ENCODE data around the gene LARP6. TPM values are rescaled to one million over a fixed set of nuclear protein-coding genes. Genes with fewer than 3 reads are reported as not detected.
A peak's percentile ranks its signal among the peaks of the same experiment; 100 is the strongest.

LARP6 gene
- total RNA-seq, 1 donor from 2014 or later, result 22.6 TPM

DNA sequence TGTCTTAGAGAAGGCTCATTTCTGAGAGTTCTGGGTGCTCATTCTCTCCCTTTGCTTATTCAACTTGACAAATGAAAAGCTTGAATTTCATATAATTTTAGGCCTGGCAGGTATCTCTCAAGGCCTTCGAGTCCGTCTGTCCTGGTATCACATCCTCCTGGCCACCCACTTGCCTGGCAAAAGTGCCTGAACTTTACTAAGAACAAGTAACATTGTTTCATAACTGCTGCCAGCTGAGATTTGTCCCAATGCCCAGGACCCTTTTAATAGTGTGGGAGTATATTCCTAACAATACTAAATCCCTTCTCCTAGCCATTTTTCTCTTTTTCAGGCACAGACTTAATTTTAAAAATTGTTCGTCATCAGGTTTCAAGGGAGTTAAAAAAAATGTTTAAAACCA, 18.1 kb downstream of the LARP6 start:
- H3K27ac Mint-ChIP-seq, result no peak overlapping the region
- H3K27me3 Mint-ChIP-seq, result no peaks in the 10 kb centered on the region
- DNase-seq (ENCODE audit: low spot score, unreplicated experiment), result no peak
- peaks cover 2% of the 10 kb centered on the region for H3K9me3 Mint-ChIP-seq (ENCODE audit: low read depth)
- peaks cover 9% of the 10 kb centered on the region for H3K4me1 Mint-ChIP-seq (ENCODE audit: low read depth)
- peaks cover 40% of the 10 kb centered on the region for H3K36me3 Mint-ChIP-seq (ENCODE audit: insufficient read depth)
- TF ChIP-seq, protein P1, sequence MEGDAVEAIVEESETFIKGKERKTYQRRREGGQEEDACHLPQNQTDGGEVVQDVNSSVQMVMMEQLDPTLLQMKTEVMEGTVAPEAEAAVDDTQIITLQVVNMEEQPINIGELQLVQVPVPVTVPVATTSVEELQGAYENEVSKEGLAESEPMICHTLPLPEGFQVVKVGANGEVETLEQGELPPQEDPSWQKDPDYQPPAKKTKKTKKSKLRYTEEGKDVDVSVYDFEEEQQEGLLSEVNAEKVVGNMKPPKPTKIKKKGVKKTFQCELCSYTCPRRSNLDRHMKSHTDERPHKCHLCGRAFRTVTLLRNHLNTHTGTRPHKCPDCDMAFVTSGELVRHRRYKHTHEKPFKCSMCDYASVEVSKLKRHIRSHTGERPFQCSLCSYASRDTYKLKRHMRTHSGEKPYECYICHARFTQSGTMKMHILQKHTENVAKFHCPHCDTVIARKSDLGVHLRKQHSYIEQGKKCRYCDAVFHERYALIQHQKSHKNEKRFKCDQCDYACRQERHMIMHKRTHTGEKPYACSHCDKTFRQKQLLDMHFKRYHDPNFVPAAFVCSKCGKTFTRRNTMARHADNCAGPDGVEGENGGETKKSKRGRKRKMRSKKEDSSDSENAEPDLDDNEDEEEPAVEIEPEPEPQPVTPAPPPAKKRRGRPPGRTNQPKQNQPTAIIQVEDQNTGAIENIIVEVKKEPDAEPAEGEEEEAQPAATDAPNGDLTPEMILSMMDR (IDR thresholded peaks at IDR 0.05; ENCODE audit: unreplicated experiment), result no peak
- H3K4me3 Mint-ChIP-seq (ENCODE audit: low read depth), result no peak overlapping the region

DNA sequence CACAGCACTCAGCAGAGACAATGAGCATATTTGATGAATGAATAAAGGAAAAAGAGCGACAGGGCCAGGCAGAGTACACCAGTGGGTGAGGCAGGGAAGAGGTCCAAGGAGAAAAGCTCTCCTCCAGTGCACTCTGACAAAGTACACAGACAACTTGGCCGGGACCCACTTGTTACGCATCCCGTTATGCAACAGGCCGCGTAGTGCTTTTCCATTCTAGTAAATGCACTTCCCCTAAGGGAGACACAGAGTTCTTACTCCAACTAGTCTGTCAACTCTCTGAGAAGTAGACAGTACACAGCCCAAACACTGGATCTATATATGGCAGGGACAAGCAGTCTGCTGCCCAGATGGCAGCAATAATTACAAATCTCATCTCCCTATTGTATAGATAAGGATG, 18.5 kb downstream of the LARP6 start:
- DNase-seq (ENCODE audit: low spot score, unreplicated experiment), result no peak

DNA sequence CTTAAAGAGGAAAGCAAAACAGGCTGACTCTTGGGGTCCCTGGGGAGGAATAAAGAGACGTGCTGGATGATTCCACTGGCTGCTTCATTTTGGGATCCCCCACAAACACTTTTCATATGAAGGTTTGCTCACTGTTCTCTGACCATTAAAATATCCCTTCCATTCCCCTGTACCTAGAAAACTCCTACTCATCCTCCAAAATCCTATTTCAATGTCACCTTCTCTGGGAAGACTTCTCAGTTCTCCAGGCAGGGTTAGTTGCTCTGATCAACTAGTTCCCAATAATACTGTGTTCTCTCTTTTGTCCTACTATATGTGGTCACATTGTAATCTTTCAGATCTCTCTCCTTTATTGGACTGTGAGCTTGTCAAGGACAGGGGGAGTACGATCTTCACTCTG, 19.0 kb downstream of the LARP6 start:
- H3K27me3 Mint-ChIP-seq, result no peaks in the 10 kb centered on the region
- TF ChIP-seq, protein P1 (IDR thresholded peaks at IDR 0.05; ENCODE audit: unreplicated experiment), result no peak
- H3K4me3 Mint-ChIP-seq (ENCODE audit: low read depth), result no peak overlapping the region
- H3K4me1 Mint-ChIP-seq (ENCODE audit: low read depth), result peaks cover 12% of the 10 kb centered on the region
- peaks cover 39% of the 10 kb centered on the region for H3K36me3 Mint-ChIP-seq (ENCODE audit: insufficient read depth)
- no peaks in the 10 kb centered on the region for H3K9me3 Mint-ChIP-seq (ENCODE audit: low read depth)
- DNase-seq (ENCODE audit: low spot score, unreplicated experiment), result no peak
- H3K27ac Mint-ChIP-seq, result no peak overlapping the region

More for the DNA sequence above, 18.5 kb downstream of the LARP6 start:
- Mint-ChIP-seq H3K9me3 (ENCODE audit: low read depth) (no peaks in the 10 kb centered on the region), H3K27ac (no peak overlapping the region), H3K27me3 (no peaks in the 10 kb centered on the region), H3K36me3 (ENCODE audit: insufficient read depth) (peaks cover 39% of the 10 kb centered on the region), H3K4me1 (ENCODE audit: low read depth) (peaks cover 12% of the 10 kb centered on the region), H3K4me3 (ENCODE audit: low read depth) (no peak overlapping the region)
- TF ChIP-seq, protein P1 (IDR thresholded peaks at IDR 0.05; ENCODE audit: unreplicated experiment), result no peak

DNA sequence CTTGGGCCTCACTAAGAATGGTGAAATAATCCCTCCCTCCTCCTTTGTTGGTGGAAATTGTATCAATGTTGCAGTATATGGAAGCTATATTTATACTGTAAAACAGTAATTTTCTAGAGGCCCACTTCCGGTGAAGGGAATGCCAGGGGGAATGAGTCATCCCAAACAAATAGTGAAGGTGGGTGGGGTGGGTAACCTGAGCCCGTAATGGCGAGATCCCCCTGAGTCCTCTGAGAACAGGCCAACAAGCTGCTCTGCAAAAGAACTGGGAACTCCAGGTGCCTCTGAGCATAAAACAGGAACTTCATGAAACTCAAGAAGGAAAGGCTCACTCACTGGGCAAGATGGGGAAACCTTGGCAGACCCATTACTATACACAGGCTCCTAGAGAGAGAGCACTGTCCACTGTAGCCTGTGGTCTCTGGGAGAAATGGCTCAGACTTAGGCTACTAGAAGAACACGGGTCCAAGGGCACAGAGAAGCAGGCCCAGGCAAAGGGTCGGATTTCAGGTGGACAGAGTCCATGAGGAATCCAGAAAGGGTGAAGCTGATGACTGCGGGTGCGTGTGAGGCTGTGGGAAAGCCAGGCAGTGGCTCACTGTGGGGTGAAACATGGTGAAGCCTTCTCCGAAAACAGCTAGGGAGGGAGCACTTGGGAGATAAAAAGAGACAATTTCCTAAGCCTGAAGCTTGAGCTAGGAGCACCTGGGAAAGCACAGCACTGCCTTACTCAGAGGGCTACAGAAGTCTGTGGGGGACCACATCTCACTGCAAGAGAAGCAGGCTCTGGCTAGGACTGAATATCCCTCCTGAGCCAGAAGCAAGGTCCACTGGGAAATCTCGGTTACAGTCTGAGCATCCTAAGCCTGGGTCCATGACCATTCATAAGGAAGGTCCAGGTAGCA, 19.8 kb downstream of the LARP6 start:
- no peak for DNase-seq (ENCODE audit: low spot score, unreplicated experiment)
- H3K4me3 Mint-ChIP-seq (ENCODE audit: low read depth), result no peak overlapping the region
- H3K27ac Mint-ChIP-seq, result peak overlapping the region; percentile 93
- peaks cover 12% of the 10 kb centered on the region for H3K4me1 Mint-ChIP-seq (ENCODE audit: low read depth)
- H3K36me3 Mint-ChIP-seq (ENCODE audit: insufficient read depth), result peaks cover 39% of the 10 kb centered on the region
- H3K27me3 Mint-ChIP-seq, result no peaks in the 10 kb centered on the region
- TF ChIP-seq, protein P1 (IDR thresholded peaks at IDR 0.05; ENCODE audit: unreplicated experiment), result no peak
- H3K9me3 Mint-ChIP-seq (ENCODE audit: low read depth), result no peaks in the 10 kb centered on the region

DNA sequence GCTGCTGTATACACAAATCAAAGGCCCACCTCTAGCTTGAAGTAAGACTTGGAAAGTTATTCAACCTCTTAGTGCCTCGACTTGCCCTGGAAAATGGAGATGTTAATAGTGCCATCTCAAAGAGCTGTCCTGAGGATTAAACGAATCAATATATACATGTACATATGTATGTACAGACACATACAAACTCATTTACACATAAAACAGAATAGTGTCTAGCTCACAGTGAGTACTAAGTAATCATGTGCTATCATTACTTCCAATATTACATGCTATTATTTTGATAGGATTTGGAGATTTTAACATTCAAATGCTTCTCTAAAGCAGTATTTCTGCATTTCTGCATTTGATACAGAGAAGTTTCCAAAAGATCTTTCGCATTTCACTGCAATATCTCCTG, 20.5 kb downstream of the LARP6 start:
- Mint-ChIP-seq H3K4me3 (ENCODE audit: low read depth) (no peak overlapping the region), H3K36me3 (ENCODE audit: insufficient read depth) (peaks cover 39% of the 10 kb centered on the region), H3K9me3 (ENCODE audit: low read depth) (no peaks in the 10 kb centered on the region), H3K27ac (no peak overlapping the region), H3K27me3 (no peaks in the 10 kb centered on the region), H3K4me1 (ENCODE audit: low read depth) (peaks cover 12% of the 10 kb centered on the region)
- no peak for DNase-seq (ENCODE audit: low spot score, unreplicated experiment)
- TF ChIP-seq, protein P1 (IDR thresholded peaks at IDR 0.05; ENCODE audit: unreplicated experiment), result no peak
